Transverse colon (tissue), 4 donors: ENCODE results near the gene WFS1.

Experiments used
- EP300 ChIP-seq: sonication (generic); formaldehyde crosslinking; IDR thresholded peaks from one replicate; pipeline ENCODE4 v1.6.1; 2017; ENCODE audit warnings: antibody characterized with exemption, low read depth
- POLR2A ChIP-seq: fragments of 450-650 bp; IDR thresholded peaks from one replicate; pipeline ENCODE4 v1.6.1; 2016; ENCODE audit warnings: antibody characterized with exemption, mild to moderate bottlenecking, moderate library complexity
- POLR2AphosphoS5 ChIP-seq, 3 donors: sonication (generic); formaldehyde crosslinking; IDR thresholded peaks; one replicate each; pipeline ENCODE4 v1.6.1; 2016; ENCODE audit warnings: antibody characterized with exemption in 3 of 3
- TF ChIP-seq, protein P1 (sequence below), 5 experiments: fragments of 200-600 bp in 3 of 5; fragments of 450-650 bp in 2 of 5; sonication (generic) in 3 of 5; IDR thresholded peaks; 1 replicate in 2 of 5; 2 replicates in 3 of 5; pipeline ENCODE4 v1.5.1; 2016 to 2017; ENCODE audit warnings: antibody characterized with exemption in 5 of 5, inconsistent platforms in 3 of 5, mild to moderate bottlenecking in 2 of 5, moderate library complexity in 1 of 5

DNA sequence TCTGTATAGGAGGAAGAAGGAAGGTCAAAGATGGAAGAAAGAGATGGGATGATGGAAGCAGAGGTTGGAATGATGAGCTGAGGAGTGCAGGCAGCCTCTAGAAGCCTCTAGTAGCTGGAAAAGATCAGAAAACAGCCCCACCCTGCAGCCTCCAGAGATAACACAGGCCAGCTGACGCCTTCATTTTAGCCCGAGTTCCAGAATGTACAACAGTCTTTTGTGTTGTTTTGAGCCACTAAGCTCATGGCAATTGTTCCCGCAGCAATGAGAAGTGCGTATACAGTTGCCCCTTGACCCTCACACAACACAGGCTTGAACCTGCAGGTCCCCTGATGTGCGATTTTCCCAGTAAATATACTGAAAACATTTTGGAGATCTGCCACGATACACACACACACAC is 72.0 kb downstream of the WFS1 start:
- TF ChIP-seq, protein P1, sequence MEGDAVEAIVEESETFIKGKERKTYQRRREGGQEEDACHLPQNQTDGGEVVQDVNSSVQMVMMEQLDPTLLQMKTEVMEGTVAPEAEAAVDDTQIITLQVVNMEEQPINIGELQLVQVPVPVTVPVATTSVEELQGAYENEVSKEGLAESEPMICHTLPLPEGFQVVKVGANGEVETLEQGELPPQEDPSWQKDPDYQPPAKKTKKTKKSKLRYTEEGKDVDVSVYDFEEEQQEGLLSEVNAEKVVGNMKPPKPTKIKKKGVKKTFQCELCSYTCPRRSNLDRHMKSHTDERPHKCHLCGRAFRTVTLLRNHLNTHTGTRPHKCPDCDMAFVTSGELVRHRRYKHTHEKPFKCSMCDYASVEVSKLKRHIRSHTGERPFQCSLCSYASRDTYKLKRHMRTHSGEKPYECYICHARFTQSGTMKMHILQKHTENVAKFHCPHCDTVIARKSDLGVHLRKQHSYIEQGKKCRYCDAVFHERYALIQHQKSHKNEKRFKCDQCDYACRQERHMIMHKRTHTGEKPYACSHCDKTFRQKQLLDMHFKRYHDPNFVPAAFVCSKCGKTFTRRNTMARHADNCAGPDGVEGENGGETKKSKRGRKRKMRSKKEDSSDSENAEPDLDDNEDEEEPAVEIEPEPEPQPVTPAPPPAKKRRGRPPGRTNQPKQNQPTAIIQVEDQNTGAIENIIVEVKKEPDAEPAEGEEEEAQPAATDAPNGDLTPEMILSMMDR (IDR thresholded peaks at IDR 0.05) = no peak
- no peak for TF ChIP-seq POLR2A
- no peak for TF ChIP-seq POLR2AphosphoS5 (IDR thresholded peaks at IDR 0.05)
- TF ChIP-seq EP300 = no peak
